K562 (cell line): ENCODE data around the gene RAB5B. TPM values are rescaled to one million over a fixed set of nuclear protein-coding genes. Genes with fewer than 3 reads are reported as not detected.

Source experiments
- ADNP ChIP-seq: fragments of 200-800 bp; sonication (Bioruptor generic); IDR thresholded peaks from 2 replicates; pipeline ENCODE4 v1.6.1; 2016; ENCODE audit warnings: missing genetic modification characterization, missing compliant biosample characterization
- CBX3 ChIP-seq, 2 experiments: IDR thresholded peaks; 1 replicate in 1 of 2; 2 replicates in 1 of 2; pipeline ENCODE4 v1.6.1; 2012; ENCODE audit warnings: inconsistent platforms in 2 of 2, low read length in 2 of 2, borderline replicate concordance in 1 of 2, control low read depth in 1 of 2
- DDX20 ChIP-seq: fragments of 450-650 bp; IDR thresholded peaks from 2 replicates; pipeline ENCODE4 v1.6.1; 2016; ENCODE audit warnings: missing genetic modification characterization, low read depth, mild to moderate bottlenecking, missing compliant biosample characterization, moderate library complexity
- ETS1 ChIP-seq: conservative IDR thresholded peaks from 2 replicates; pipeline ENCODE4 v1.6.1; 2011; ENCODE audit warnings: low read depth, mild to moderate bottlenecking, low read length; ENCODE audit not compliant: control insufficient read depth
- ETV1 ChIP-seq: fragments of 450-650 bp; conservative IDR thresholded peaks from 2 replicates; pipeline ENCODE4 v1.6.1; 2016; ENCODE audit warnings: missing genetic modification characterization, control low read depth, low read depth, missing compliant biosample characterization
- FOS ChIP-seq: IDR thresholded peaks from 3 replicates; pipeline ENCODE4 v1.6.1; 2011; ENCODE audit not compliant: insufficient read length; ENCODE audit errors: extremely low read depth
- LEF1 ChIP-seq: fragments of 450-650 bp; IDR thresholded peaks from 2 replicates; pipeline ENCODE4 v1.6.1; 2016; ENCODE audit warnings: mild to moderate bottlenecking
- POLR2A ChIP-seq: fragments of 450-650 bp; conservative IDR thresholded peaks from 2 replicates; pipeline ENCODE4 v1.6.1; 2016
- RB1 ChIP-seq: fragments of 450-650 bp; IDR thresholded peaks from 2 replicates; pipeline ENCODE4 v1.6.1; 2017; ENCODE audit warnings: low read depth, mild to moderate bottlenecking
- RBBP5 ChIP-seq: fragments of 200-600 bp; sonication (generic); IDR thresholded peaks from 2 replicates; pipeline ENCODE4 v1.6.1; 2012; ENCODE audit warnings: borderline replicate concordance, mild to moderate bottlenecking, low read length, control low read depth, inconsistent platforms; ENCODE audit not compliant: insufficient read depth, poor library complexity, severe bottlenecking
- SAP30 ChIP-seq: fragments of 200-600 bp; sonication (generic); IDR thresholded peaks from 2 replicates; pipeline ENCODE4 v1.6.1; 2012; ENCODE audit warnings: borderline replicate concordance, low read depth, mild to moderate bottlenecking, moderate library complexity, low read length, control low read depth, inconsistent platforms; ENCODE audit not compliant: insufficient read depth, poor library complexity, severe bottlenecking
- SIN3A ChIP-seq, 2 experiments: fragments of 150-350 bp in 1 of 2; IDR thresholded peaks; 2 replicates each; pipeline ENCODE4 v1.6.1; 2011 to 2016; ENCODE audit warnings: borderline replicate concordance in 2 of 2, low read depth in 2 of 2, low read length in 2 of 2, mild to moderate bottlenecking in 2 of 2, moderate library complexity in 2 of 2; ENCODE audit not compliant: control insufficient read depth in 1 of 2
- SIN3B ChIP-seq: fragments of 450-650 bp; IDR thresholded peaks from 2 replicates; pipeline ENCODE4 v1.6.1; 2017; ENCODE audit warnings: low read depth, mild to moderate bottlenecking, moderate library complexity
- SRSF3 ChIP-seq: fragments of 200-400 bp; formaldehyde crosslinking; IDR thresholded peaks from 2 replicates; pipeline ENCODE4 v1.6.1; 2016; ENCODE audit warnings: mild to moderate bottlenecking, low read length, moderate library complexity; ENCODE audit not compliant: insufficient read depth
- ZNF277 ChIP-seq: fragments of 250-450 bp; sonication (Bioruptor Pico); IDR thresholded peaks from 2 replicates; pipeline ENCODE4 v1.8.0; 2022; ENCODE audit warnings: inconsistent platforms, mild to moderate bottlenecking, moderate library complexity, borderline replicate concordance
- ZNF282 ChIP-seq: sonication (generic); formaldehyde crosslinking; IDR thresholded peaks from 2 replicates; pipeline ENCODE4 v1.8.1; 2023; ENCODE audit warnings: missing genetic modification reagents
- polyA plus RNA-seq, 8 experiments: library from polyadenylated mRNA; depleted of rRNA in 4 of 8; stranded (reverse) in 5 of 8; unstranded in 3 of 8; fragments of >200 nt; fragmentation: Nextera tagmentation in 2 of 8; fragmentation: Illumina TruSeq in 1 of 8; extraction: Ambion mirVana in 2 of 8; extraction: Trizol in 1 of 8; gene quantifications; 2 replicates each; pipeline versions ENCODE4 v1.2.1 to v1.2.3, GENCODE V29; 2011 to 2014; ENCODE audit warnings: inconsistent platforms in 1 of 8, missing spikeins in 1 of 8
- total RNA-seq, 7 experiments: library from RNA; depleted of rRNA in 6 of 7; stranded (reverse); fragments of >200 nt in 6 of 7; fragmentation: Illumina TruSeq in 2 of 7; extraction: Trizol in 2 of 7; gene quantifications; 2 replicates each; pipeline versions ENCODE4 v1.2.1 to v1.2.3, GENCODE V29; 2011 to 2021; ENCODE audit warnings: low replicate concordance in 1 of 7
- TF ChIP-seq, protein P1 (sequence below): sonication (generic); formaldehyde crosslinking; IDR thresholded peaks from 2 replicates; pipeline ENCODE4 v1.8.0; 2023; ENCODE audit warnings: mild to moderate bottlenecking, missing genetic modification reagents
- TF ChIP-seq, protein P2 (sequence below), 3 experiments: fragments of 200-800 bp in 1 of 3; sonication (Bioruptor generic) in 1 of 3; sonication (generic) in 1 of 3; formaldehyde crosslinking in 1 of 3; IDR thresholded peaks; 2 replicates each; pipeline versions ENCODE4 v1.6.1 to v1.8.0; 2016 to 2022; ENCODE audit warnings: mild to moderate bottlenecking in 2 of 3, missing compliant biosample characterization in 2 of 3, missing genetic modification characterization in 2 of 3, missing genetic modification reagents in 1 of 3

Gene RAB5B
- total and polyA plus RNA-seq, 9 of the 15 experiments (the other 6 are each of a cell fraction or from before 2014, with no cell fraction given), result 6.8 to 73.8 (median 25.2) TPM

- TF ChIP-seq FOS, result peak; percentile 30
- no peak for TF ChIP-seq ADNP (tag)
- no peak for TF ChIP-seq LEF1
- TF ChIP-seq ETV1 (tag), result peak; percentile 59
- TF ChIP-seq, protein P1, sequence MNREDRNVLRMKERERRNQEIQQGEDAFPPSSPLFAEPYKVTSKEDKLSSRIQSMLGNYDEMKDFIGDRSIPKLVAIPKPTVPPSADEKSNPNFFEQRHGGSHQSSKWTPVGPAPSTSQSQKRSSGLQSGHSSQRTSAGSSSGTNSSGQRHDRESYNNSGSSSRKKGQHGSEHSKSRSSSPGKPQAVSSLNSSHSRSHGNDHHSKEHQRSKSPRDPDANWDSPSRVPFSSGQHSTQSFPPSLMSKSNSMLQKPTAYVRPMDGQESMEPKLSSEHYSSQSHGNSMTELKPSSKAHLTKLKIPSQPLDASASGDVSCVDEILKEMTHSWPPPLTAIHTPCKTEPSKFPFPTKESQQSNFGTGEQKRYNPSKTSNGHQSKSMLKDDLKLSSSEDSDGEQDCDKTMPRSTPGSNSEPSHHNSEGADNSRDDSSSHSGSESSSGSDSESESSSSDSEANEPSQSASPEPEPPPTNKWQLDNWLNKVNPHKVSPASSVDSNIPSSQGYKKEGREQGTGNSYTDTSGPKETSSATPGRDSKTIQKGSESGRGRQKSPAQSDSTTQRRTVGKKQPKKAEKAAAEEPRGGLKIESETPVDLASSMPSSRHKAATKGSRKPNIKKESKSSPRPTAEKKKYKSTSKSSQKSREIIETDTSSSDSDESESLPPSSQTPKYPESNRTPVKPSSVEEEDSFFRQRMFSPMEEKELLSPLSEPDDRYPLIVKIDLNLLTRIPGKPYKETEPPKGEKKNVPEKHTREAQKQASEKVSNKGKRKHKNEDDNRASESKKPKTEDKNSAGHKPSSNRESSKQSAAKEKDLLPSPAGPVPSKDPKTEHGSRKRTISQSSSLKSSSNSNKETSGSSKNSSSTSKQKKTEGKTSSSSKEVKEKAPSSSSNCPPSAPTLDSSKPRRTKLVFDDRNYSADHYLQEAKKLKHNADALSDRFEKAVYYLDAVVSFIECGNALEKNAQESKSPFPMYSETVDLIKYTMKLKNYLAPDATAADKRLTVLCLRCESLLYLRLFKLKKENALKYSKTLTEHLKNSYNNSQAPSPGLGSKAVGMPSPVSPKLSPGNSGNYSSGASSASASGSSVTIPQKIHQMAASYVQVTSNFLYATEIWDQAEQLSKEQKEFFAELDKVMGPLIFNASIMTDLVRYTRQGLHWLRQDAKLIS, result 0 out of 2 replicates have a peak, but pooled peaks have one; percentile 27
- TF ChIP-seq POLR2A, result peak; percentile 87
- peak; percentile 72 for TF ChIP-seq SAP30
- peak; percentile 43 to 45; a peak in 2 of 4 replicates for TF ChIP-seq SIN3A (IDR thresholded peaks at IDR 0.05; ENCODE audit: borderline replicate concordance in 2 of 2, control insufficient read depth in 1 of 2, low read depth in 2 of 2, low read length in 2 of 2)
- TF ChIP-seq ZNF277, result no peak
- TF ChIP-seq, protein P2, sequence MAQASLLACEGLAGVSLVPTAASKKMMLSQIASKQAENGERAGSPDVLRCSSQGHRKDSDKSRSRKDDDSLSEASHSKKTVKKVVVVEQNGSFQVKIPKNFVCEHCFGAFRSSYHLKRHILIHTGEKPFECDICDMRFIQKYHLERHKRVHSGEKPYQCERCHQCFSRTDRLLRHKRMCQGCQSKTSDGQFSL (CRISPR knock-in tag; IDR thresholded peaks at IDR 0.05), result peak; percentile 58; the same call in 1 of the 2 replicates
- TF ChIP-seq, protein P2 (tag; IDR thresholded peaks at IDR 0.05), result 0 out of 4 replicates have a peak, but pooled peaks of 1 of the 2 experiments have one; percentile 43
- no peak for TF ChIP-seq ZNF282 (CRISPR knock-in tag)
- TF ChIP-seq RBBP5, result peak; percentile 71
- peak; percentile 24; the same call in 1 of the 2 replicates for TF ChIP-seq ETS1
- TF ChIP-seq DDX20 (tag), result no peak
- TF ChIP-seq CBX3 (IDR thresholded peaks at IDR 0.05; ENCODE audit: borderline replicate concordance in 1 of 2, low read length in 2 of 2), result no peak
- no peak for TF ChIP-seq SIN3B
- peak; percentile 82 for TF ChIP-seq RB1
- no peak for TF ChIP-seq SRSF3
Measured at GRCh38 chr12:55966408-55967281, 7.2 kb upstream of the RAB5B start, which contains the start of gene CDK2 (continued).
